ENCODE data around the gene LMTK3.

Gene LMTK3

GRCh38 chr19:48551437-48552302, 40.0 kb upstream of the LMTK3 start, which contains the start of gene SULT2B1:
Gene SULT2B1 (plus strand): TSS chr19:48552172. CDS start chr19:48552253, 81 bp downstream.
- Mint-ChIP-seq H3K27ac (no peak within 1 kb of the TSS), H3K4me1 (peaks cover 31% of the 10 kb centered on the region)

GRCh38 chr19:48549380-48549779, 37.7 kb upstream of the LMTK3 start:
- H3K27ac Mint-ChIP-seq, result no peak overlapping the region
- DNase-seq, result no peak
- no peaks in the 10 kb centered on the region for H3K9me3 Mint-ChIP-seq
- no peak for TF ChIP-seq CTCF (IDR thresholded peaks at IDR 0.05)
- peaks cover 17% of the 10 kb centered on the region for H3K27me3 Mint-ChIP-seq (ENCODE audit: low read depth, poor library complexity)
- H3K36me3 Mint-ChIP-seq (ENCODE audit: low read depth), result no peaks in the 10 kb centered on the region
- peaks cover 10% of the 10 kb centered on the region for H3K4me1 Mint-ChIP-seq
- H3K4me3 Mint-ChIP-seq, result no peak overlapping the region

More at GRCh38 chr19:48551437-48552302, 40.0 kb upstream of the LMTK3 start, which contains the start of gene SULT2B1:
- DNase-seq, result no peak
- Mint-ChIP-seq H3K4me3 (no peak within 1 kb of the TSS), H3K27me3 (ENCODE audit: low read depth, poor library complexity) (peaks cover 14% of the 10 kb centered on the region), H3K9me3 (no peaks in the 10 kb centered on the region), H3K36me3 (ENCODE audit: low read depth) (no peaks in the 10 kb centered on the region)
- no peak for TF ChIP-seq CTCF (IDR thresholded peaks at IDR 0.05)

DNA sequence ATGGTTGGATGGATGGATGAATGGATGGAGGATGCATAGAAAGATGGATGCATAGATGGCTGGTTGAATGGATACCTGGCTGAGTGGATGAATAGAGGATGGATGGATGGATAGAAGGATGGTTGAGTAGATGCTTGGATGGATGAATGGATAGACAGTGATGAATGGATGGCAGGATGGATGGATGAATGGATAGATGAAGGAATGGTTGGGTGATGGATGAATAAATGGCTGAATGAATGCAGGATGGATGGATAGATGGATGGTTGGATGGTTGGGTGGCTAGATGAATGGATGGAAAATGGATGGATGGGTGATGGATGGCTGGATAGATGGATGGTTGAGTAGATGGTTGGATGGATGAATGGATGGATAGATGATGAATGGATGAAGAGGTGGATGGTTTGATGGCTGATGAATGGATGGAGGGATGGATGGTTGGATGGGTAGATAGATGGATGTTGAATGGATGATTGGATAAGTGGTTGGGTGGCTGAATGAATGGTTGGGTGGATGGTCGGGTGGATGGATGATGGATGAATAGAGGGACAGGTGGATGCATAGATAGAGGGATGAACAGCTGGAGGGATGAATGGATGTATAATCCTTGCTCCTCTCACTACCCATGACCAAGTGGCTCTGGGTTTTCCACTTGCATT, 36.7 kb upstream of the LMTK3 start:
- no peak overlapping the region for H3K27ac Mint-ChIP-seq
- no peak overlapping the region for H3K4me3 Mint-ChIP-seq
- no peaks in the 10 kb centered on the region for H3K9me3 Mint-ChIP-seq
- no peaks in the 10 kb centered on the region for H3K36me3 Mint-ChIP-seq (ENCODE audit: low read depth)
- peaks cover 17% of the 10 kb centered on the region for H3K27me3 Mint-ChIP-seq (ENCODE audit: low read depth, poor library complexity)
- H3K4me1 Mint-ChIP-seq, result peaks cover 1% of the 10 kb centered on the region
- TF ChIP-seq CTCF (IDR thresholded peaks at IDR 0.05), result no peak
- no peak for DNase-seq

- Mint-ChIP-seq H3K4me1 (peaks cover 7% of the 10 kb centered on the region), H3K27me3 (ENCODE audit: low read depth, poor library complexity) (peaks cover 17% of the 10 kb centered on the region), H3K4me3 (no peak overlapping the region), H3K36me3 (ENCODE audit: low read depth) (no peaks in the 10 kb centered on the region), H3K9me3 (no peaks in the 10 kb centered on the region), H3K27ac (no peak overlapping the region)
- TF ChIP-seq CTCF (IDR thresholded peaks at IDR 0.05), result no peak
- DNase-seq, result no peak
Measured at GRCh38 chr19:48547722-48548121, 36.1 kb upstream of the LMTK3 start.

GRCh38 chr19:48544856-48545750, 33.5 kb upstream of the LMTK3 start:
- no peaks in the 10 kb centered on the region for H3K9me3 Mint-ChIP-seq
- peaks cover 22% of the 10 kb centered on the region for H3K27me3 Mint-ChIP-seq (ENCODE audit: low read depth, poor library complexity)
- DNase-seq, result peak; percentile 28
- no peak overlapping the region for H3K4me3 Mint-ChIP-seq
- H3K36me3 Mint-ChIP-seq (ENCODE audit: low read depth), result no peaks in the 10 kb centered on the region
- no peak overlapping the region for H3K27ac Mint-ChIP-seq
- H3K4me1 Mint-ChIP-seq, result peaks cover 12% of the 10 kb centered on the region
- TF ChIP-seq CTCF (IDR thresholded peaks at IDR 0.05), result no peak

Data from nephron progenitor cell (in vitro differentiated cells).